GM18507 (cell line): ENCODE results near the gene CACTIN.
"Not testable (repeated sequence)": the region's sequence is repeated elsewhere in the genome, so short reads cannot be mapped to it uniquely, and the experiment has no call there.

Experiments used
- DNase-seq: peaks from one replicate; pipeline ENCODE4 v3.0.0; 2011; ENCODE audit warnings: low read depth; ENCODE audit not compliant: insufficient read length; ENCODE audit errors: extremely low spot score
- FAIRE-seq: peaks from 2 replicates; lab custom pipeline; 2011; peaks lifted over from hg19 to GRCh38; lab: Jason Lieb, UNC

The CACTIN gene

DNA sequence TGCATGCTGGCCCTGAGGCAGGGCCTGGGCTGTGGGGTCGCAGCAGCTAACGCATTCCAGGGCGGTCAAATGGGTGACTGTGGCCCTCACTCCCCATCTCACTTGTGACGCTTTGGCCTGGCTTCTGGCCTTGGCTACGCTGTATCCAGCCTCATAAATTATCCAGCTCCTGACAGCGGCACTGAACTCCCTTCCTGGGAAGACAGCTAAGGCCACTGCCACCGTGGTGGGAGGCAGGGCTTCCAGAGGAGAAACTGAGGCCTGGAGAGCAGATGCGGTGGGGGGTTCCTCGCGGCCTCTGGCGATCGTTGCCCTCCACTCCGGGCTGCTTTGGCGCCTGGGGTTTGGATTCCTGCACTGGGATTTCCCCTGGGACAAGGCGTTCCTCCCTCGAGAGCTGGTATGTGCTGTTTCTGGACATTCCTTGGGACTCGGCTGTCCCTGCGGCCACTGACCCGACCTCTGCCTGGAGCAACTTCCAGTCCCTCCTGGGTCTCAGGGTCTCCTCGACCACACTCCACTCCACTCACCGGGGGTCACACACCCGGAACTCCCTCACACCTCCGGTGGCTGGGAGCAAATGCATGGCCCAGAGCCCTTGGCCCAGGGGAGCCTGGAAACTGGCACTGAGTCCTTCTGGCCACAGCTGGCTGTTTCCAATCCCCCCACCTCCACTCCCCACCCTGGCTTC lies 23.3 kb downstream of the CACTIN start:
- FAIRE-seq (no peak), DNase-seq (no peak)

DNA sequence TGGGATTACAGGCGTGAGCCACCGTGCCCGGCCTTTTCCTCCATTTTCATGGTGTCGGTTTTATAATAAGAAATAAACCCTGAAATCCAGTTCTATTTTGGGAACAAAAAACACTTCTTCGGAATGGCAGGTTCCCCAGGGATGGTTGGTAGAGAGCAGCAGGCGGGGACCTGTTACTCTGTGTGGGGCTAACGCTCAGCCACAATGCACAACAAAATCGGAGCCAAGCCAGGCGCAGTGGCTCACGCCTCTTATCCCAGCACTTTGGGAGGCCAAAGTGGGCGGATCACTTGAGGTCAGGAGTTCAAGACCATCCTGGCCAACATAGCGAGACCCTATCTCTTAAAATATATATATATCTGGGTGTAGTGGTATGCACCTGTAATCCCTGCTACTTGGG lies 25.6 kb downstream of the CACTIN start:
- FAIRE-seq (no peak), DNase-seq (no peak)

DNA sequence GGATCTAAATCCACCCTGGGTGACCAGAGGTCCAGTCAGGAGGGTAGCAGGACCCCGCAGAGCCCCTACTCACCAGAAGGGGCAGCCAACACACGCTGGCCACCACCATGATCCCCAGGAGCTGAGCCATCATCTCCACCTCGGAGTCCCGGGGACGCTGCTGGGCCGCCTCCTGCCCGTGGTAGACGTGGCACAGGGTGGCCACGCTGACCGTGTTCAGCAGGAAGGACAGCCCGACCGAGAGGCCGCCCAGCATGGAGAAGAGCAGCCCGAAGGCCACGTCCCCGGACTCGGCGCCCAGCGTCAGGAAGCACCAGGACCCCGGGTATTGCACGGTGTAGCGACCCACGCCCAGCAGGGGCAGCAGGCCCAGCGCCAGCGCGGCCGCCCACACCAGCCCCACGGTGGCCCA lies 26.8 kb downstream of the CACTIN start:
- FAIRE-seq = no peak
- no peak for DNase-seq

GRCh38 chr19:3595521-3596061 lies 31.0 kb downstream of the CACTIN start:
- DNase-seq (no peak), FAIRE-seq (no peak)

DNA sequence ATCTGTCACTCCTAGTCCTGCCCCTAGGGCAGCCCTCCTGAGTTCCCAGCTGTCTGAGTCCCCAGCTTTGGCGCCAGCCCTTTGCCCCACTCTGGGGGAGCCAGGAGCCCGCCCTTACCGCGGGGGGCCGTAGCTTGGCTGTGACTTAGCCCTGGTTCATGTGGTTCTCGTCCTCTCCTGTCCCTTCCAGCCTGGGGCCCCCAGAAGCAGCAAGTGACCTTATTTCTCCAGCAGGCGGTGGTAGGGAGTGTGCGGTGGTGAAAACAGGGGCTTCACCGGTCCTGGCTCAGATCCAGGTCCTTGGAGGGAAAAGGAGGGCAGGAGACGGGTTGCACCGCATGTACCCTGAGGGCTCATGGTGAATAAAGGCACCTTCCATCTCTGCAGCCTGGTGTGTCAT lies 33.4 kb downstream of the CACTIN start:
- FAIRE-seq (no peak), DNase-seq (no peak)

DNA sequence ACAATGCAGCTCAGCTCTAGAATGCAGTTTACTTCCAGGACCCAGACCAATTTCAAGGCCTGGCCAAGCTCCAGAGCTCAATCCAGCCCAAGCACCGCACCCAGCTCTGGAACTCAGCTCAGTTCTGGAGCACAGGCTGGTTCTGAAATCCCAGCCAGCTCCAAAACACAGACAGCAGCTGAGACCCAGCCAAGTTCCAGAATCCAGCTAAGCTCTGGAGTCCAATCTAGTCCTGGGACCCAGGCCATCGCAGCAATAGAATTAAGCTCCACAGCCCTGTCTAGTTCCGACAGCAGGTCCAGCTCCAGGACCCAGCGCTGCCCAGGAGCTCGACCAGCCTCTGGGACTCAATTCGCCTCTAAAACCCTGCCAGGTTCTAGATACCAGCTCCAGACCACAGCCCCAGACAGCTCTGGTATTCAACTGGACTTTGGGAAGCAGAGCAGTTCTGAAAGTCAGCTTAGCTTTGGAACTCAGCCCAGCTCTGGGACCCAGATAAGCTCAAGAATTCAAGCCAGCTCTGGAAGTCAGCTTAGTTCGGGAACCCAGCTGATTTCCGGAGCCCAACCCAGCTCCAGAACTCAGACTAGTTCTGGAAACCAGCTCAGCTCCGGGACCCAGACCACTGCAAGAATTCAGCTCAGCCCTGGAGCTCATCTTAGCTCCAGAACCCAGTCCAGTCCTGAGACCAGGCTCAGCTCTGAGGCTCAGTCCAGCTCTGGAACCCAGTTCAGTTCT lies 34.5 kb downstream of the CACTIN start:
- no peak for FAIRE-seq
- DNase-seq = no peak

GRCh38 chr19:3590991-3591659 lies 35.5 kb downstream of the CACTIN start:
- DNase-seq (no peak), FAIRE-seq (no peak)

DNA sequence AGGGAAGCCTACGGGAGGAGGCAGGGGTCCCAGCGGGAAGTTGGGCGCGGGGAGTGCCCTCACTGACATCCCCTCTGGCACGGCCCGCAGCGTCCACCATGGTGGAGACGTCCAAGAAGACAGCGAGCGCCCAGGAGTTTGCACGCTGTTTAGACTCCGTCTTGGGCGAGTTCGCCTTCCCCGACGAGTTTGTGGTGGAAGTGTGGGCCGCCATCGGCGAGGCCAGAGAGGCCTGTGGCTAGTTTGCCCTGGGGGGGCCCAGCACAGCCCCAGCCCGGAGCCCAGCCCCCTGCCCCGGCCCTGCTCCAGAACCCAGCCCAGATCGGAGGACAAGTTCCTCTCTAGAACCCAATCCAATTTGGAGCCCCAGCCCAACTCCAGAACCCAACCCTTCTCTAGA lies 36.6 kb downstream of the CACTIN start:
- DNase-seq (no peak), FAIRE-seq (no peak)

GRCh38 chr19:3589439-3589838 lies 37.2 kb downstream of the CACTIN start:
- DNase-seq = no peak
- no peak for FAIRE-seq

- no peak for DNase-seq
- FAIRE-seq = no peak
Measured at GRCh38 chr19:3586707-3587346, 39.8 kb downstream of the CACTIN start.

DNA sequence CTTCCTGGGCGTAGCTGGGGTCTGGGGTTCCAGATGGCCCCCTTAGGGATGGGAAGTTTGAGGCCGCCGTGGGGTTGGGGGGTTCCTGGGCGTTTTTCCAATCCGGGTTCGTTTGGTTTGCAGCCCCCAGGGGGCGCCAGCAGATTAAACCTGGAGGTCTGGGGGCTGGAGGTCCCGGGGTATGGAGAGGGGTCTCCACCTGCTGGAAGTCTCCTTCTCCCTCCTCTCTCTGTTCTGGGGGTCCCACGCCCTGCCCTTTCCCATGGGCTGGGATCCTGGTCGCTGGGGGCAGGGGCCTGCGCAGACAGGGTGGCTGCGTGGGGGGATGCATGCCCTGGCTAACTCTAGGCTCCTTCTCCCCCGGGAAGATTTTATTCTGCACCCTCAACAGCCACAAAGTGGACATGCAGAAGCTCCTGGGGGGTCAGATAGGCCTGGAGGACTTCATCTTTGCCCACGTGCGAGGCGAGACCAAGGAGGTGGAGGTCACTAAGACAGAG lies 40.4 kb downstream of the CACTIN start:
- no peak for FAIRE-seq
- no peak for DNase-seq

DNA sequence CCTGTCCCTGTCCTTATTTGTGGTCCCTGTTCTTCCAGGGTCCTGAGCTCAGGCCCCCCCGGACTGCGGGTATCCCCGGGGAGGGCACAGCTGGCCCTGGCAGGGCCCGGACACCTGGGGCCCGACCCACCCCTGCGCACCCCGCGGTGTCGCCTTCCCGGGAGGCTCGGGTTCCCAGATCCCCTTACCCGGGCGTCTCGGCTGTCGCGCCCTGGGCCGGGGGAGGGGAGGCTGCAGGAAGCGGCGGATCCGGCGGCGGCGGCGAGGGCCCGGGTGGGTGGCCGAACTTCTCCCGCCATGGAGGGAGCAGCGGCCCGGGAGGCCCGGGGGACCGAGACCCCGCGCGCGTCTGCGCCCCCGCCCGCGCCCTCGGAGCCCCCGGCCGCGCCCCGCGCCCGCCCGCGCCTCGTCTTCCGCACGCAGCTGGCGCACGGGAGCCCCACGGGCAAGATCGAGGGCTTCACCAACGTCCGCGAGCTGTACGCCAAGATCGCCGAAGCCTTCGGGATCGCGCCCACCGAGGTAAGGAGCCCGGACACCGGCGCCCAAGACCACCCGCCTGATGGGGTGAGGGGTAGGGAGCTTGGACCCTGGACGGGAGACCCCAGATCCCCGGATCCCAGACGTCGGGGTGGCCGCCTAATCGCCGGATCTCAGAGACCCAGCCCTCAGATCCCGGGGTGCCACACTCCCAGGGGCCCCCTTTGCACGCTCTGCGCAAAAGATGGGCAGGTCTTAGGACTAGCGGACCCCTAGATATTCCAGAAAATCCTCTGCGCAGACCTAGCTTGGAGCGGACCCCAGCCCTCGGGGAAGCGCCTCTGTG lies 41.1 kb downstream of the CACTIN start, which contains the start of gene GIPC3:
GIPC3 (plus strand) TSS at position 178 of the 826 bp plus-strand sequence; CDS start at position 298, 120 bp downstream.
- no peak for FAIRE-seq
- no peak for DNase-seq

- not testable (repeated sequence) for DNase-seq, FAIRE-seq
Measured at GRCh38 chr19:3584036-3584802, 42.4 kb downstream of the CACTIN start.

- not testable (repeated sequence) for FAIRE-seq, DNase-seq
Measured at GRCh38 chr19:3581792-3582191, 44.8 kb downstream of the CACTIN start.

- FAIRE-seq (no peak), DNase-seq (no peak)
Measured at GRCh38 chr19:3580156-3580934, 46.2 kb downstream of the CACTIN start.

DNA sequence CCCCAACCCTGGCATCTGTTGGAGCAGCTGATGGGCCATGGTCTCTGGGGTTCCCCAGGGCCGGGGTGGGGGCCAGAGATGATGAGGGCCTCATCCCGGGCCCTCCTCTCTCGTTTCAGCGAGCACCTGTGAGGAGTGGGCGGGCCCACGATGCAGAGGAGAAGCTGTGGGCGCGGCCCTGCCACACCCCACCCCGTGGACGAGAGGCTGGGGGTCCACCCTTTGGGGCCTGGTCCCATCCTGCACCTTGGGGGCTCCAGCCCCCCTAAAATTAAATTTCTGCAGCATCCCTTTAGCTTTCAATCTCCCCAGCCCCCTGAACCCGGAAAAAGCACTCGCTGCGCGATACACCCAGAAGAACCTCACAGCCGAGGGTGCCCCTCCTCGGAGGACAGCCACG lies 48.2 kb downstream of the CACTIN start:
- DNase-seq = no peak
- no peak for FAIRE-seq

- FAIRE-seq = no peak
- no peak for DNase-seq
Measured at GRCh38 chr19:3577723-3578344, 48.8 kb downstream of the CACTIN start.
